GM19463 (cell line): ENCODE measurements around the gene C12orf60.
A peak's percentile ranks its signal among the peaks of the same experiment; 100 is the strongest.

Experiments
- ATAC-seq: cut with Tn5 transposase; IDR thresholded peaks from one replicate; pipeline ENCODE4 v1.9.1; 2021; ENCODE audit warnings: mild to moderate bottlenecking, moderate library complexity; ENCODE audit not compliant: unreplicated experiment

C12orf60 gene

DNA sequence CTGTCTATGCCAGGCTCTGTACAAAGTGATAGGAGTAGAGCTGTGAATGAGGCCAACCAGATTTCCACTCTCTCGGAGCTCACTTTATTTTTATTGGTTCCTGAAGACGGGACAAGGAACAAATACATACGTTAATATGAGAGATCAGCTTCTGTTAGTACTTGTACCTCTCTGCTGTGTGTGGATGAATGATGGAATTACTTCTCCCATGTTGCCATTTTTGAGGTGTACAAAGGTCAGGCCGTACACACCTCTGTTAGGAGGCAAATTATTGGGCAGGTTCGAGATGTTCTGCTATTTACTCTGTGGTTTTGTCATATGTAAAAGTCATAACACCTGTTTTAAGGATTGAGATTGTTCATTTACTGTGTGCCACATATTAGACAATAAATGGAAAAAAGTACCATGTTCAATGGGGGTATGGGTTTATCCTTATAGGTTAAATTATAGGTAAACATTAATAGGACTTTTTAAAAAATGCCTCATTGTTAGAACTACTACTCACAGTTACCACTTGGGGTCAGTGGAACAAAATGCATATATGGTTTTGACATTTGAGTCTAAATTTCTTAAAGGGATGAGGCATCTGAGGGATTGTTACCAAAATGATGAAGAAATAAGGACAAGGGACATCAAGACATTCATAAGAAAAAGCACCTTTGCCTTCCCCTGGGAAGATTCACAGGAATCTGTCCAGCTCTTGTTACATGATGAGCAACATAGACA is 27.1 kb upstream of the C12orf60 start:
- no peak for ATAC-seq

DNA sequence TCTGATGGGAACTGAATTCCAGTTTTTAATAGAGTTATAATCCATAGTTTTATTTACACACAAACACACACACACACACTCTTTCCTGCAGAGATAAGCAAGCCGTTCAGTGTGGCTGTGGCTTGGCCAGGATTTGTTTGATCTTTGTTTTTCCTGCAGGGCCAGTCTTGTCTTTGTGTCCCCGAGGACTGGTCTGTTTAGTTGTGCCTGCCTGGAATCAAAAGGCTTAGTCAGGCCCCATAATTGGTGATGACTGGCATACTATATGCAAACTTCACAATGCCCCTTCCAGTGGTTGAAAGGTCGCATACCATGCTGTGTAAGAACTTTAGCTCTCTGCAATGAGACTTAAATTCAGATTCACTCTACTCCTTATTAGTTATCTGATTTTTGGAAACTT is 26.2 kb upstream of the C12orf60 start:
- no peak for ATAC-seq

DNA sequence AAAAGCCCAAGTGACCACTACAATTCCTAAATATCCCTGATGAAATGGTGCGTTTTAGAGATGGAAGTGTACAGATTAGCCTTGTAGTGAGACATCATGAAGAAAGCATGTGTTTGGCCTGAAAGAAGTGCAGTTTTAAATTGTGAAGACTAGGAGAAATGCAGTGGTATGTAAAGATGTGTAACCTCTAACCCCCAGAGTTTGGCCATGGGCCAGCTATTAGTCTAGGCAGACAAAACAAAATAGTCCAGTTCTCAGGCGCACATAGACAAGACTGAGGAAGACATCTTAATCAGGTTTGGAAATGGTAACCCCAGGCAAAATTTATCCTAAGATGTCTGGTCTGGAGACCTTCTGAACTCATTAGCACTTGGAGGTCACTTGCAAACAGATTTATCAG is 23.6 kb upstream of the C12orf60 start:
- ATAC-seq, result no peak

DNA sequence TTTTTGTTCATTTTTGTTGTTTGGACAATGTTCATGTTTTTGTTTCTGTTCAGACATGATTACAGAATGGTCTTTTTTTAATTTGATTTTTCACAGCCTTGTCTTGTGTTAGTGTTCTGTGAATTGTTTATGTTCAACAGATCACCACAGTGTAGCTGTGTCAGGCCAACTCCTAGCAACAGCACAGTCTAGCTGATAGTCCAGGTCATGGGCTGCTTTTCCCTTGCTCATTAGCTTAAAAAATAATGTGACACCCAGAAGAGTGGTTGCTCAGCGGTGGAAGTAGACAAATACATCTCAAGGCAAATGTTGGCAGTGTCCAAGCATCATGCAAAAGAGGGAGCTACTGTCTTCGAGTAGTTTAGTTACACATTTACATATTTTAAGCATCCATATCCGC is 22.6 kb upstream of the C12orf60 start:
- ATAC-seq, result no peak

DNA sequence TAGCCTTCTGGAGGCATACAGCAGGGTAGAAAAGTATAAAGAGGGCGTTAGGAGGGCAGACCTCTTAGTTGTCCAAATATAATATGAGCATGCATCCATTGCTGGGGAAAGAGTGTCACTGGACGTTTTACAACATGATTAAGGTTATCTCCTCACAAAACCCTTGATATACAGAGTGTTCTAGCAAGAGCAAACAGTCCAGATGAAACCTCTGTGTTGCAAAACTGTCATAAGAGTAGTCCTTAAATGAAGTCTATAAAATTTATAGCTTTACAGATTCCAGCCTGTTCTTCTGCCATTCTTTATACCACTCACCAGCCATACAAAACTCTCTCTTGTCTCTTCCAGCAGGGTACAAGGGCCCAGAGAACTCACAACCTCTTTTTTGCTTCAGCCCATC is 21.9 kb upstream of the C12orf60 start:
- no peak for ATAC-seq

DNA sequence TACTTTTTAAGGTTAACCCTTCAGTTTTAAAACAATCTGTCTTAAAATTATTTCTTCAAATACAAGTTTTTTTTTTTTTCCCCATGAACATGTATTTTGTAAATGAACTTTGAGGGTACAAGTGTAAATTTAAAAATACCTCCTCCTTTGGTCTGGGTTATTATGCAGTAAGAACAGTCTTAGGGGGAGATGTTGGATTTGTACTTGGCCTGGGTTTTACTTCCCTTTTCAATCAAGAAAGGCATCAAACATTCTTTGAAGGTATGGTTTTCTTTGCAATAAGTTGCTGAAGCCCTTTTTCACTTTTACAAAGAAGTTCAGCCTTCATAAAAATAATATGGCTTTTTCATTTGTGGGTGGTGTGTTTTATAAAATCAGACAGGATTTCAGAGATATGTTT is 20.7 kb upstream of the C12orf60 start:
- ATAC-seq, result no peak

DNA sequence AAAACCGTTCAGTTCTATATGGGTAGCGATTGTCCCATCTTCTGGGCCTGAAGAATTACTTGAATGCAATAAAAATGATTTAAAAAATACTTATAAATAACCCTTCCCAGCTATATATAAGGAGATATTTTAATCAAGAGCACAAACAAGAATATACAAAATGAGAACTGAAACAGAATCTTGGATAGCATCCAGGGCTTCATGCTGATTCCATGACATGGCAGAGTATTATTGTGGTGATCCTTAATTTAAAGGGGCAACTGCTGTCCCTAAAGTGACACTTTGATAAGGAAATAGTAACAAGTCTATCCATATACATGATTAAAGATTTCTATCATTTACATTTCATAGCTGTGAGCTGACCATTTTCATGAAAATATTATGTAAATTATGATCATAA is 19.0 kb upstream of the C12orf60 start:
- ATAC-seq, result no peak

DNA sequence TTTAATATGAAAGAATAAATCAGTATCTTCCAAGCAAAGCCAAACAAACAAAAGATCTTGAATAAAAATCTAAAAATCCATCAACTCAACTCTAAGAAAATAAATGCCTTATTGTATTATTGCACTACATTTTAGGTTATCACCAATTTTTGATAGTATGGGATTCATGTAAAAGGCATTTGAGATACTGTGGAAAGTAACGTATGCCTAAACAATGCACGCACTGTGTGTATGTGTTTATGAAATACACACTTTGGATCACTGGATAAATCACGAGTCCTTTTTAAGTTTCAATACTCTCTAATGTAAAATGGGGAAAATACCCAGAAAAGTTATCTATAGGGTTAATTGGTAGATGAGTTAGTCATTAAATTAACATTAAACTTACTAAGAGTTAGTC is 17.9 kb upstream of the C12orf60 start:
- no peak for ATAC-seq

DNA sequence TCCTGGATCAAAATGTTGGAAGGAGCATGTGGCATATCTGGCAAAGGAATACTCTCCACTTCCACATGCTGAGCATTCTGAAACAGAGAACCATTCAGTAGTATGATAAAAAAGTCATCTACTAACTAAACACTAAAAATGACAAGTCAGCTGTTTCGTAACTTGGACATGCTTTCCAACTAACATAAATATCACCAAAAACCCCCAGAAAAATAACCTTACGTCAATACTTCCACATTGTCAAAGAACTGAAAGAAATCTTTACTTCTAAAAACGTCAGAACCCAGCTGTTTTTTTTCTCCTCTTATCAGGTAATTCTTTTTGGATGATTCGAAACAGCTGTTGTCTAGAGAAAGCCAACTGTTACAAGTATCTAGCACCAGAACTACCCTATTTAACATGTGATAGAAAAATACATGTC is 8.4 kb upstream of the C12orf60 start:
- ATAC-seq, result no peak

DNA sequence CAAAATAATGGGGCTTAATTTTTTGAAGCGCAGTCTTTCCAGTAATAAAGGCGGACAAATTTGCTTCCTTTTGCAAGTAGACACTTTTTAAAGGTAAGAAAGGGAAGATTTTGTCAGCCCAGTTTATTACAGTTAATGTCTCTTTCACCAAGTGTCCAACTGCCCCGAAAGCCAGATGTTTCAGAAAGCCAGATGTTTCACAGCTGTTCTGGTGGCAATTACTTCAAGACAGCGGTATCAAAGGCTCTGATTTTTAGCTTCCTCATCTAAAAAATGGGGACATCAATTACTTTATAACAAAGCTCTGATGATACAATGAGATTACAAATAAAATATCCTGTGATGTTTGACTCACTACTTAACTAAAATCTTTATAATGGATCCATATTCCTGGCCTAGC is 1.2 kb upstream of the C12orf60 start:
- ATAC-seq, result no peak

DNA sequence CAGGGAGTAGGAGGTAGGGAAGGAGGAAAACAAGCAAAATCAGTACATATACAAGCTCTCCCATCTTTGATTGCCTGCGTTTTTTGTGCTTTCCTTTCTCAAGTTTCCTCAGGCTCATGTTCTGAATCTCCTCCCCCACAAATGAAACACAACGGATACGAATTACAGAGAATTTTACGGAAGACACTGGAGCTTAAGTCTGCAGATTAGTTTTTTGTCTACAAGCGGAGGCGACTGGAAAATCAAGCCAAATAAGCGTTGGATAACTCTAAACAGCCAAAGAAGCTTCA is 804 bp upstream of the C12orf60 start:
- ATAC-seq, result no peak

DNA sequence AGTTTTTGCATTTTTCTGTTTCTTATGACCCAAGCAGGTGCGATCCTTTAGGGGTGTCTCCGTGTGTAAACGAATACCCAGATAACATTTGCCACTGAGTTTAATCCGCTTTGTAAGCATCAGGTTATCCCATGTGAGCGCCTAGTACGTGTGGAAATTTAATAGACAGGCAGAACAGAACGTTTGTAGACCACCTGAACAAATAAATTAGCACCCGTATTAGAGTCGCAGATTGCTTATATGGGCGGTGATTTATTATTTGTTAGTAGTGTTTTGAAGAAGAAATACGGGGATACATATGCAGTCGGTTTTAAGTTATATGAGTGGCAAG is 325 bp downstream of the C12orf60 start:
- peak; percentile 17 for ATAC-seq

DNA sequence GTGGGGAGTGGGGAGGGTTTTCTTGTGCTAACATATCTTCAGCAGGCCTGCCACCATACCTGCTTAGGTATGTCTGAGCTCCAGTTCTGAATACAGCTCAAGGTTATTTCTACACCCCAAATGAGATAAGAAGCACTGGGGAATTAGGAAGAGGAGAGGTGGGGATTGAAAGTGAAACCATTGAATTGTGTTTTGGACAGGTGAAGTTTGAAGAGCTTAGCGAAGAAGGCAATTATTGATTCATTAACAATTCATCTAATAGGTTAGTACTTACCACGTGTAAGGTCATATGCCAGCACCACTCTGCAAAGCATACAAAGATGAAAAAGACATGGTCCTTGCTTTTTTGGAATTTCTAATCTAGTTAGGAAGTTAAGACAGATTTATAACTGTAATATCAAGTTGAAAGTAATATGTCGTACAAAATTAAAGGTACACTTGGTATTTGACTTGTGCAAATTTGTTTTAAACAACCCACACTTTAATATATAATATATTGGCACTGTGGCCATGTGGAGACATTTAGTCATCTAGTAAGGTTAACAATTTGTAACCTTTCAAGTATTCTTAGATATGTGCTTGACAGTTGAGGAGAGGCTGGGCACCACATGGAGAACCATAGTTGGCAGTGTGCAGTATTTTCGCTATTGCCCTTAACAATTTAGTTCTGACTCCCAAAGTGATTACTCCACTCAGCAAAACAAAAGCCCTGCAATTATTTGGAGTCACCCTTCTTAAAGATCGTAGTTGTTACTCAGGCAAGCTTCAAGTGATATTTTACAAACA is 6.9 kb downstream of the C12orf60 start:
- no peak for ATAC-seq

DNA sequence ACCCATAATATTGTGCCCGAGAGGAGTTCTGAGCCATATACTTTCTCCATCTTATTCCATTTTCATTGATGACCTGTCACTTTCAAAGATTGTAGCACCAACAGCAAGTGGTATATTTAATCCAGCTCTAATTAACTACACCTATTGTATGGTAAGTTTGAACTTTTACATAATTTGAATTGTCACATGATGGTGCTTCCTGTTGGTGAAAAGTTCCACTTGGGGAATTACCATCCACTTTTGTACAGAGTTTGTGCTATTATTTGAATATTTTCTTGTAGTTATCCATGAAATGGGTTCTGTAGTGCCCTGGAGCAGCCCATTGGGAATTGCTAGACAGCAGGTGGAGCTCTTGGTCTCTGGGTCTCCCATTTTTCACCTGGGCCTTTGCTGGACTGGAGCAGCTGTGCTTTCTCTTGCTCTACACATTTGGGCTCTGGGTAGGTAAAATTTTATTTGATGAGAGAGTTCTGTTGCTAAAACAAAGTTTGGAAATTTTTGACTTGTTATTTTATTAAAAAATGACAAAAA is 7.5 kb downstream of the C12orf60 start:
- no peak for ATAC-seq

DNA sequence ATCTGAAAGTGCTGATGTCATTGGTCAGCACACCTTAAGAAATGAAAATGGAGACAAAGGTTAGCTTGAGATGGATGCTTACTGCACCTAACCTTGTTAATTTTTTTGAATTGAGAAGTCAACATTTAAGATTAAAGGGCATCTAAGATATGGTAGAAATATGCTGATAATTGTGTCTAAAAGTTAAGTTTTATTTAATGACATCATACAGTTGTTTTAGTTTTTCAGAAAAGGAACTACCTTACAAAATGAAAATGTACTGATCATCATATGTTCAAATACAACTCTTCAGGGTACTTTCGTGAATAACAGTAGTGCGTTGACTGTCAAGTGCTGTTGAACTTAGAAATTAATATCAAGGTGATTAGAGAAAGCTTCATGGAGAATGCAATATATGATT is 8.0 kb downstream of the C12orf60 start:
- ATAC-seq, result no peak

DNA sequence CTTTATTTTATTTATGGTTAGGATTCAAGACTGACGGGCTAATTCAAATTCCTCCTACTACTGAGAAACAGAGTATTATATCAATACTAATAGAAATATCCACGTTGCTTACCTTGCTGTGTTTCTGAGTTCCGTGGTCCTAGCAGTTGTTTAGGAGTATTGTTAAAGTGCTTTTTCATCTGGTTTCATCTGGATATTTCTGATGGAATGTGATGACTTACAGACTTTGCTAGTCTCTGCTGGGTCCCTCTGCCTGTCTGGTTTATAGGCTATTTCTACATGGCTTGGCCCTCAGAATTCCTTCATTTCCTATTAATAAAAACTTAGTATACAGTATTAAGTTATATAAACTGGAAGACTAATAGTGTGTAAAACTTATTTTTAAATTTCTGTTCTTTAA is 10.5 kb downstream of the C12orf60 start, which contains the start of gene SMCO3:
TSS of gene SMCO3 (minus strand) at position 169 of the 400 bp plus-strand sequence. CDS start 7,502 bp downstream, outside the sequence.
- ATAC-seq, result no peak

DNA sequence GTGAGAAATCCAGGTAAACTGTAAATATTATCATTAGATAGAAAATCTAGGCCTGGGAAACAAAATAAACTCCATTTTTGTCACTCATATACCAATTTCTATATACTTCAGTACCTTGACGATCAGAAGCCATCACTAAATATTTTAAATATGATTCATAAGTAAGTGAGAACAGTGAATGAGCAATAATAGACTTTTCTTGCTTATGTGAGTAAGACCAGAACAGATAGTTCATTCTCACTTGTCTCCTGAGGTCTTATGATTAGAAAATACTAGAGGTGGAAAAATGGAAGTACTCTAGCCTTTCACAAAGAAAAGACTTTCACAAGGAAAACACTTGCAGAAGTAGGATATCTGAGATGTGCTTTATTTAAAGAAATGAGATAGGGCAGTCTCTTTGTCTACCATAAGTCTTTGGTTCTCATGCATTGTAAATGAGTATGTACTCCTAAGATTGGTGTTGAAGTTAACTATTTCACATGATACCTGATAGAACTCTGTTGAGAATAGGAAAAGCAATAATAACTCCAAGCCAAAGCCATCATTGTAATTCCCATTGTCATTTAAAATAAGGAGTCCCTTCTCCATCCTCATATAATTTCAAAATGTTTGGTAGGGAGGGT is 20.7 kb downstream of the C12orf60 start:
- ATAC-seq, result no peak

DNA sequence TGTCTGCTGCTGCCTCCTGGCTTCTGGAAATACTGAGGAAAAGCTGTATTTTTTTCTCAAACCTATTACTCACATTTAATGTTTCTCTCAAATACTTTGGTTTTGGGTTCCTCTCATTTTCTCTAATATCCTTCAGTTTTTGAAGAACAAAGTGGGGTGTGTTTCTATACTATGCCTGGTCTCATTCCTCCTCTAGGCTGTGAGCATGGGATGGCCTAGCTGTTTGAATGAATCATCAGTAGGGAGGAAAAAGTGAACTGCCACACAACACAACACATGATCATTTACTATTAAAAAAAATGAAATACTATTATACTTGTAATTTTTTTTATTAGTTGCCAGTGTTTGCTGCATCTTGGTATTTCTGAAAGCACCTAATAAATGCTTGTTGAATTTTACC is 21.8 kb downstream of the C12orf60 start:
- ATAC-seq, result no peak

DNA sequence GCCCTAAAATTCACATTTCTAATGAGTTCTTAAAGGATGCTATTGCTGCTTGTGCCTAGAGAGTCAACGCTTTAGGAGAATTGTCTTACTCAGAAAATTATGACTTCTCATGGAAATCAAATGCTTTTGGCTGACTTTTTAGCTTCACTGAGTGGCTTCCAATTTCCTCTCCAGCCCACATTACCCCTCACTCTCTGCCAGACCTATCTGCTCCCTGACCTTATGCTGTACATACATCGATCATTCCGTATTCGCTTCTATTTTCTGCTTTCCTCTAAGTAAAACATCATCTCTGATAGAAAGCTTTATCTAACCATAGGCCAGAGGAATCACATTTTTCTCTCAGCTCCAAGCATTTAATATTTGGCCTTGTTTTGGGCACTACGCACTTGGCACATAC is 23.0 kb downstream of the C12orf60 start:
- no peak for ATAC-seq

DNA sequence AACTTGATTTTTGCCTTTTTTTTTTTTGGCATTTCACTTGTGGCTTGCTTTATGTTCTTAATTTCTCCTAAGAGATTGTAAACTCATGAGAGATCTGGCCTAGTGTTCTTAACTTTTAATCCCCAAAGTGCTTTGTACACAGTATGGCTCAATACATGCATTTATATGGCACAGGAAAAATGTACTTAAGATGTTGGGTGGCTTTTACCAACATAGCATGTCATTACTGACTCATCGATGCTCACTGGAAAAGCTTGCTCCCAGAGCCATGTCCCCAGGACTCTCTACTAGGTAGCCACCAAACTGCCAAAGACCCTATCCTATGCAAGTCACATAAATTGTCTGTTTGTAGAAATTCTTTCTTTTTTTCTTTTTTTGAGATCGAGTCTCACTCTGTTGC is 23.6 kb downstream of the C12orf60 start:
- ATAC-seq, result no peak

DNA sequence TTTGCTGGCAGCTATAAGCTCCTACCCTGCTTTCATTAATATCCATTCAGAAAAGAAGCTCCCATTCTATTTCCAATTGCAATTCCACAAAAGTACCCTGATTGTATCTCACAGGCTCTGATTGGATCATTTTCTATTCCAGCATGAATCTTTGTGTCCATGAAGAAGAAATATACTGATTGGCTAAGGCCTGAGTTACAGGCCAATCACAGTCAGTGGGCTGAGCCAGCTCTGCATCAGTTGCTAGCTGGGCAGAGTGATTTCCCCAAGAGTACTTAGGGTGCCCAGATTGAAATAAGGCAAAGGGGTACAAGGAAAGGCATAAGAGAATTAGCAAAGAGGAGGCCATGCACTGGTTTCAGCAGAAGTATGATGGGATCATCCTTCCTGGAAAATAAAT is 25.4 kb downstream of the C12orf60 start:
- ATAC-seq, result peak; percentile 91

DNA sequence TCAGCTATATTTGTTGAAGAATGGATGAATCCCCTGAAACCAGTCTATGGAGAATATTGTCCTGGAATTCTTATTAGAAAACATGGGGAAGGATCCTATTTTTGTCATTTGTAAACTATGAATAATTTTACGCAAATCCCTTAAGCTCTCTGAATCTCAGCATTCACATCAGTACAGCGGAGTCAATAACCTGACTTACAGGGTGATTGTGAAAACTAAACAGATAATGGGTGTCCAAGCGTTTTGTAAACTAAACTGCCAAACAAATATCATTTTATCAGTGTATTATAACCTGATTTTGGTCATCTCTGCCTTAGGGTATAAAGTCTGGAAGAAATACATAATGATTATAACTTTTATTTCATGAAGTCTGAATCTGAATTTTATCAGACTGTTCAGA is 29.9 kb downstream of the C12orf60 start:
- no peak for ATAC-seq
